GM19099 (cell line): Measurements from ENCODE around the gene SHC1.

Experiments
- POLR2A ChIP-seq: IDR thresholded peaks from 3 replicates; pipeline ENCODE4 v1.6.1; 2011; ENCODE audit warnings: low read depth; ENCODE audit not compliant: insufficient read length; ENCODE audit errors: extremely low read depth

The SHC1 gene

GRCh38 chr1:154961207-154962155 is 9.1 kb downstream of the SHC1 start, which contains the start of gene PYGO2:
Gene PYGO2 (minus strand): TSS chr1:154961782. CDS start chr1:154961576, 206 bp downstream.
- TF ChIP-seq POLR2A = peak; percentile 88

- TF ChIP-seq POLR2A = no peak
Measured at GRCh38 chr1:154960446-154961136, 10.0 kb downstream of the SHC1 start.

- no peak for TF ChIP-seq POLR2A
Measured at GRCh38 chr1:154959426-154959780, 11.1 kb downstream of the SHC1 start.

GRCh38 chr1:154958681-154959425 is 11.7 kb downstream of the SHC1 start:
- no peak for TF ChIP-seq POLR2A

- no peak for TF ChIP-seq POLR2A
Measured at GRCh38 chr1:154958036-154958435, 12.5 kb downstream of the SHC1 start.

GRCh38 chr1:154957091-154957657 is 13.4 kb downstream of the SHC1 start:
- no peak for TF ChIP-seq POLR2A

- no peak for TF ChIP-seq POLR2A
Measured at GRCh38 chr1:154956544-154956941, 14.0 kb downstream of the SHC1 start.

GRCh38 chr1:154955718-154956543 is 14.6 kb downstream of the SHC1 start, which contains the start of gene PBXIP1:
Gene PBXIP1 (minus strand): TSS chr1:154956099. CDS start chr1:154953721, 2,378 bp downstream.
- peak; percentile 46 for TF ChIP-seq POLR2A

- no peak for TF ChIP-seq POLR2A
Measured at GRCh38 chr1:154955039-154955717, 15.4 kb downstream of the SHC1 start.

GRCh38 chr1:154954541-154954940 is 16.0 kb downstream of the SHC1 start:
- TF ChIP-seq POLR2A = no peak

- TF ChIP-seq POLR2A = no peak
Measured at GRCh38 chr1:154953611-154954038, 16.9 kb downstream of the SHC1 start.

GRCh38 chr1:154952664-154953063 is 17.9 kb downstream of the SHC1 start:
- TF ChIP-seq POLR2A = no peak

- TF ChIP-seq POLR2A = no peak
Measured at GRCh38 chr1:154951901-154952657, 18.5 kb downstream of the SHC1 start.
